GM23338 (cell line): ENCODE data around the gene EYS. TPM values are rescaled to one million over a fixed set of nuclear protein-coding genes. Genes with fewer than 3 reads are reported as not detected.

Experiments
- ATAC-seq: fragments of 200-7000 bp; cut with Tn5 transposase; 3 replicates; pipeline ENCODE4 v1.9.1; 2020
- DNase-seq: peaks from one replicate; pipeline ENCODE4 v3.0.0-alpha.2; 2015; ENCODE audit warnings: low spot score
- H2AFZ ChIP-seq: fragments of 200-600 bp; sonication (generic); 2 replicates; pipeline ENCODE4 v1.8.0; 2016; ENCODE audit warnings: antibody characterized with exemption, mild to moderate bottlenecking, moderate library complexity
- H3F3A ChIP-seq: fragments of 200-600 bp; sonication (generic); replicated peaks from 2 replicates; pipeline ENCODE4 v1.8.0; 2017; ENCODE audit warnings: antibody characterized with exemption, mixed run types, low read depth
- H3K27ac ChIP-seq: fragments of 200-600 bp; sonication (generic); 2 replicates; pipeline ENCODE4 v1.6.1; 2016; ENCODE audit warnings: low read depth
- H3K27me3 ChIP-seq: fragments of 200-600 bp; sonication (generic); 2 replicates; pipeline ENCODE4 v1.8.0; 2016; ENCODE audit warnings: mild to moderate bottlenecking, mixed run types, moderate library complexity; ENCODE audit not compliant: insufficient read depth
- H3K36me3 ChIP-seq: fragments of 200-600 bp; sonication (generic); 2 replicates; pipeline ENCODE4 v1.8.0; 2016; ENCODE audit warnings: mild to moderate bottlenecking; ENCODE audit not compliant: insufficient read depth
- H3K4me1 ChIP-seq: fragments of 200-600 bp; sonication (generic); 2 replicates; pipeline ENCODE4 v1.8.0; 2016; ENCODE audit warnings: mild to moderate bottlenecking, moderate library complexity; ENCODE audit not compliant: insufficient read depth
- H3K4me2 ChIP-seq: fragments of 200-600 bp; sonication (generic); 2 replicates; pipeline ENCODE4 v1.7.1; 2017; ENCODE audit warnings: mixed run types
- H3K4me3 ChIP-seq: fragments of 200-600 bp; sonication (generic); 2 replicates; pipeline ENCODE4 v1.6.1; 2016; ENCODE audit warnings: mixed run types
- H3K79me2 ChIP-seq: fragments of 200-600 bp; sonication (generic); replicated peaks from 2 replicates; pipeline ENCODE4 v1.8.0; 2017; ENCODE audit warnings: mild to moderate bottlenecking; ENCODE audit not compliant: insufficient read depth
- H3K9me2 ChIP-seq: fragments of 200-600 bp; sonication (generic); 2 replicates; pipeline ENCODE4 v1.8.0; 2017; ENCODE audit not compliant: insufficient read depth
- H4K20me1 ChIP-seq: fragments of 200-600 bp; sonication (generic); replicated peaks from 2 replicates; pipeline ENCODE4 v1.8.0; 2017; ENCODE audit warnings: mild to moderate bottlenecking; ENCODE audit not compliant: insufficient read depth
- H3K27ac Mint-ChIP-seq: 2 replicates; pipeline ENCODE4 v1.8.0; 2020; ENCODE audit warnings: inconsistent platforms, mild to moderate bottlenecking, moderate library complexity, mixed read lengths
- H3K27me3 Mint-ChIP-seq: 3 replicates; pipeline ENCODE4 v1.8.0; 2022; ENCODE audit warnings: low read depth, mild to moderate bottlenecking, moderate library complexity, mixed read lengths, inconsistent platforms; ENCODE audit not compliant: insufficient read depth, poor library complexity
- H3K36me3 Mint-ChIP-seq: 3 replicates; pipeline ENCODE4 v1.8.0; 2021; ENCODE audit warnings: low read depth, mild to moderate bottlenecking, inconsistent platforms, moderate library complexity, mixed read lengths
- H3K4me1 Mint-ChIP-seq: 3 replicates; pipeline ENCODE4 v1.8.0; 2020; ENCODE audit warnings: mild to moderate bottlenecking, inconsistent platforms, mixed read lengths
- H3K4me3 Mint-ChIP-seq: 3 replicates; pipeline ENCODE4 v1.8.0; 2021; ENCODE audit warnings: moderate library complexity, mild to moderate bottlenecking, inconsistent platforms, mixed read lengths
- H3K9me3 Mint-ChIP-seq: 3 replicates; pipeline ENCODE4 v1.8.0; 2020; ENCODE audit warnings: moderate library complexity, mild to moderate bottlenecking, inconsistent platforms, mixed read lengths
- CREB1 ChIP-seq: fragments of 250-450 bp; sonication (Bioruptor Pico); IDR thresholded peaks from 2 replicates; pipeline ENCODE4 v1.5.0; 2020; ENCODE audit warnings: low read depth, mild to moderate bottlenecking, moderate library complexity
- EZH2 ChIP-seq: fragments of 200-600 bp; sonication (generic); IDR thresholded peaks from one replicate; pipeline ENCODE4 v1.8.0; 2017; ENCODE audit warnings: antibody characterized with exemption, mild to moderate bottlenecking, low read depth; ENCODE audit not compliant: unreplicated experiment
- EZH2phosphoT487 ChIP-seq: fragments of 200-600 bp; sonication (generic); IDR thresholded peaks from one replicate; pipeline ENCODE4 v1.8.1; 2018; ENCODE audit warnings: antibody characterized with exemption; ENCODE audit not compliant: unreplicated experiment
- JUNB ChIP-seq: IDR thresholded peaks from one replicate; pipeline ENCODE4 v1.6.1; 2016; ENCODE audit warnings: antibody characterized with exemption; ENCODE audit not compliant: unreplicated experiment
- NANOG ChIP-seq: IDR thresholded peaks from 2 replicates; pipeline ENCODE4 v1.6.1; 2016; ENCODE audit warnings: antibody characterized with exemption, borderline replicate concordance
- POLR2AphosphoS5 ChIP-seq: IDR thresholded peaks from 2 replicates; pipeline ENCODE4 v1.6.1; 2016; ENCODE audit warnings: antibody characterized with exemption, low read depth
- STAT1 ChIP-seq: IDR thresholded peaks from one replicate; pipeline ENCODE4 v1.6.1; 2016; ENCODE audit warnings: antibody characterized with exemption; ENCODE audit not compliant: unreplicated experiment
- ZNF114 ChIP-seq: fragments of 250-450 bp; sonication (Bioruptor Pico); IDR thresholded peaks from 2 replicates; pipeline ENCODE4 v1.5.0; 2020; ENCODE audit warnings: mild to moderate bottlenecking, moderate library complexity
- ZNF331 ChIP-seq: fragments of 250-450 bp; sonication (Bioruptor Pico); IDR thresholded peaks from 2 replicates; pipeline ENCODE4 v1.5.0; 2020; ENCODE audit warnings: low read depth, mild to moderate bottlenecking, moderate library complexity
- polyA plus RNA-seq: library from polyadenylated mRNA; unstranded; fragments of >200 nt; fragmentation: Nextera tagmentation; extraction: Ambion mirVana; gene quantifications from 2 replicates; pipeline ENCODE4 v1.2.1, GENCODE V29; 2016
- total RNA-seq: library from RNA; depleted of rRNA; stranded (reverse); fragments of >200 nt; shearing (Covaris generic); gene quantifications from 2 replicates; pipeline ENCODE4 v1.2.3, GENCODE V29; 2014
- TF ChIP-seq, protein P1 (sequence below): fragments of 250-450 bp; sonication (Bioruptor Pico); IDR thresholded peaks from 2 replicates; pipeline ENCODE4 v1.5.0; 2020; ENCODE audit warnings: mild to moderate bottlenecking, moderate library complexity
- TF ChIP-seq, protein P2 (sequence below): IDR thresholded peaks from 2 replicates; pipeline ENCODE4 v1.6.1; 2016; ENCODE audit warnings: antibody characterized with exemption
- TF ChIP-seq, protein P3 (sequence below), 2 experiments: fragments of 200-600 bp in 1 of 2; sonication (generic) in 1 of 2; conservative IDR thresholded peaks; 2 replicates each; pipeline versions ENCODE4 v1.5.1 to v1.6.1; 2016 to 2017; ENCODE audit warnings: antibody characterized with exemption in 2 of 2, low read depth in 2 of 2, mild to moderate bottlenecking in 2 of 2, moderate library complexity in 1 of 2
- TF ChIP-seq, protein P4 (sequence below): IDR thresholded peaks from one replicate; pipeline ENCODE4 v1.6.1; 2018; ENCODE audit warnings: antibody characterized with exemption; ENCODE audit not compliant: unreplicated experiment

Gene EYS
- total and polyA plus RNA-seq, 2 experiments from 2014 or later, result 0.38 to 0.52 TPM

DNA sequence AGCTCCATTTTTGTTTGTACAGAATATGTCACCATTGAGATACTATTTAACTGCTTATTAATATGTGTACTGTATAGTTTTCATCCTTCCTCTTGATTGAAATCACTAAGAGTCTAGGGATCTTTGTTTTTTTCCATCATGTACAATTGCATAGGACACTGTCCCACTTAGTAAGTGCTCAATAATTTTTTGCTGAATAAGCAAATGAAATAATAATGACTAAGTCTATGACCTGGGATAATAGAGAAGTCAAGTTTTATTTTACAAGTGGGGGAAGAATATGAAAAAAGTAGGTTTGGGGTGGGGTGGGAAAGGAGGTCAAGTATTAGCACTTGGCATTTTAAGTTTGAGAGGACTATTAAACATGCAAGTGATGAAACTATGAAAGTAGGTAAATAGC lies 4.5 kb upstream of the EYS start:
- Histone ChIP-seq H3K27ac (no peak overlapping the region), H3K27me3 (no peaks in the 10 kb centered on the region), H2AFZ (no peak overlapping the region), H3K4me2 (no peak overlapping the region), H3K4me3 (no peak overlapping the region), H3K79me2 (no peaks in the 10 kb centered on the region), H4K20me1 (no peaks in the 10 kb centered on the region), H3K36me3 (no peaks in the 10 kb centered on the region), H3F3A (no peaks in the 10 kb centered on the region), H3K9me2 (0 out of 2 replicates have a peak, but pooled peaks cover 5% of the 10 kb centered on the region), H3K4me1 (0 out of 2 replicates have a peak, but pooled peaks cover 4% of the 10 kb centered on the region)
- no peak overlapping the region for H3K4me3 Mint-ChIP-seq
- peaks cover 16% of the 10 kb centered on the region; the same call in 2 of the 3 replicates for H3K9me3 Mint-ChIP-seq
- ATAC-seq (no peak), DNase-seq (no peak)
- peaks cover 3% of the 10 kb centered on the region; the same call in 1 of the 3 replicates for H3K4me1 Mint-ChIP-seq
- no peaks in the 10 kb centered on the region; the same call in 2 of the 3 replicates for H3K36me3 Mint-ChIP-seq
- TF ChIP-seq ZNF114 (CRISPR knock-in tag) (no peak), JUNB (no peak), NANOG (no peak), EZH2phosphoT487 (no peak), ZNF331 (CRISPR knock-in tag) (no peak), STAT1 (no peak), CREB1 (CRISPR knock-in tag) (no peak), POLR2AphosphoS5 (no peak), EZH2 (no peak)
- TF ChIP-seq, protein P1, sequence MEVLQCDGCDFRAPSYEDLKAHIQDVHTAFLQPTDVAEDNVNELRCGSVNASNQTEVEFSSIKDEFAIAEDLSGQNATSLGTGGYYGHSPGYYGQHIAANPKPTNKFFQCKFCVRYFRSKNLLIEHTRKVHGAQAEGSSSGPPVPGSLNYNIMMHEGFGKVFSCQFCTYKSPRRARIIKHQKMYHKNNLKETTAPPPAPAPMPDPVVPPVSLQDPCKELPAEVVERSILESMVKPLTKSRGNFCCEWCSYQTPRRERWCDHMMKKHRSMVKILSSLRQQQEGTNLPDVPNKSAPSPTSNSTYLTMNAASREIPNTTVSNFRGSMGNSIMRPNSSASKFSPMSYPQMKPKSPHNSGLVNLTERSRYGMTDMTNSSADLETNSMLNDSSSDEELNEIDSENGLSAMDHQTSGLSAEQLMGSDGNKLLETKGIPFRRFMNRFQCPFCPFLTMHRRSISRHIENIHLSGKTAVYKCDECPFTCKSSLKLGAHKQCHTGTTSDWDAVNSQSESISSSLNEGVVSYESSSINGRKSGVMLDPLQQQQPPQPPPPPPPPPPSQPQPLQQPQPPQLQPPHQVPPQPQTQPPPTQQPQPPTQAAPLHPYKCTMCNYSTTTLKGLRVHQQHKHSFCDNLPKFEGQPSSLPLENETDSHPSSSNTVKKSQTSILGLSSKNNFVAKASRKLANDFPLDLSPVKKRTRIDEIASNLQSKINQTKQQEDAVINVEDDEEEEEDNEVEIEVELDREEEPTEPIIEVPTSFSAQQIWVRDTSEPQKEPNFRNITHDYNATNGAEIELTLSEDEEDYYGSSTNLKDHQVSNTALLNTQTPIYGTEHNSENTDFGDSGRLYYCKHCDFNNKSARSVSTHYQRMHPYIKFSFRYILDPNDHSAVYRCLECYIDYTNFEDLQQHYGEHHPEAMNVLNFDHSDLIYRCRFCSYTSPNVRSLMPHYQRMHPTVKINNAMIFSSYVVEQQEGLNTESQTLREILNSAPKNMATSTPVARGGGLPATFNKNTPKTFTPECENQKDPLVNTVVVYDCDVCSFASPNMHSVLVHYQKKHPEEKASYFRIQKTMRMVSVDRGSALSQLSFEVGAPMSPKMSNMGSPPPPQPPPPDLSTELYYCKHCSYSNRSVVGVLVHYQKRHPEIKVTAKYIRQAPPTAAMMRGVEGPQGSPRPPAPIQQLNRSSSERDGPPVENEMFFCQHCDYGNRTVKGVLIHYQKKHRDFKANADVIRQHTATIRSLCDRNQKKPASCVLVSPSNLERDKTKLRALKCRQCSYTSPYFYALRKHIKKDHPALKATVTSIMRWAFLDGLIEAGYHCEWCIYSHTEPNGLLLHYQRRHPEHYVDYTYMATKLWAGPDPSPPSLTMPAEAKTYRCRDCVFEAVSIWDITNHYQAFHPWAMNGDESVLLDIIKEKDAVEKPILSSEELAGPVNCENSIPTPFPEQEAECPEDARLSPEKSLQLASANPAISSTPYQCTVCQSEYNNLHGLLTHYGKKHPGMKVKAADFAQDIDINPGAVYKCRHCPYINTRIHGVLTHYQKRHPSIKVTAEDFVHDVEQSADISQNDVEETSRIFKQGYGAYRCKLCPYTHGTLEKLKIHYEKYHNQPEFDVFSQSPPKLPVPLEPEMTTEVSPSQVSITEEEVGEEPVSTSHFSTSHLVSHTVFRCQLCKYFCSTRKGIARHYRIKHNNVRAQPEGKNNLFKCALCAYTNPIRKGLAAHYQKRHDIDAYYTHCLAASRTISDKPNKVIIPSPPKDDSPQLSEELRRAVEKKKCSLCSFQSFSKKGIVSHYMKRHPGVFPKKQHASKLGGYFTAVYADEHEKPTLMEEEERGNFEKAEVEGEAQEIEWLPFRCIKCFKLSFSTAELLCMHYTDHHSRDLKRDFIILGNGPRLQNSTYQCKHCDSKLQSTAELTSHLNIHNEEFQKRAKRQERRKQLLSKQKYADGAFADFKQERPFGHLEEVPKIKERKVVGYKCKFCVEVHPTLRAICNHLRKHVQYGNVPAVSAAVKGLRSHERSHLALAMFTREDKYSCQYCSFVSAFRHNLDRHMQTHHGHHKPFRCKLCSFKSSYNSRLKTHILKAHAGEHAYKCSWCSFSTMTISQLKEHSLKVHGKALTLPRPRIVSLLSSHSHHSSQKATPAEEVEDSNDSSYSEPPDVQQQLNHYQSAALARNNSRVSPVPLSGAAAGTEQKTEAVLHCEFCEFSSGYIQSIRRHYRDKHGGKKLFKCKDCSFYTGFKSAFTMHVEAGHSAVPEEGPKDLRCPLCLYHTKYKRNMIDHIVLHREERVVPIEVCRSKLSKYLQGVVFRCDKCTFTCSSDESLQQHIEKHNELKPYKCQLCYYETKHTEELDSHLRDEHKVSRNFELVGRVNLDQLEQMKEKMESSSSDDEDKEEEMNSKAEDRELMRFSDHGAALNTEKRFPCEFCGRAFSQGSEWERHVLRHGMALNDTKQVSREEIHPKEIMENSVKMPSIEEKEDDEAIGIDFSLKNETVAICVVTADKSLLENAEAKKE (CRISPR knock-in tag), result no peak
- TF ChIP-seq, protein P2, sequence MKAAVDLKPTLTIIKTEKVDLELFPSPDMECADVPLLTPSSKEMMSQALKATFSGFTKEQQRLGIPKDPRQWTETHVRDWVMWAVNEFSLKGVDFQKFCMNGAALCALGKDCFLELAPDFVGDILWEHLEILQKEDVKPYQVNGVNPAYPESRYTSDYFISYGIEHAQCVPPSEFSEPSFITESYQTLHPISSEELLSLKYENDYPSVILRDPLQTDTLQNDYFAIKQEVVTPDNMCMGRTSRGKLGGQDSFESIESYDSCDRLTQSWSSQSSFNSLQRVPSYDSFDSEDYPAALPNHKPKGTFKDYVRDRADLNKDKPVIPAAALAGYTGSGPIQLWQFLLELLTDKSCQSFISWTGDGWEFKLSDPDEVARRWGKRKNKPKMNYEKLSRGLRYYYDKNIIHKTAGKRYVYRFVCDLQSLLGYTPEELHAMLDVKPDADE, result no peak
- TF ChIP-seq, protein P3, sequence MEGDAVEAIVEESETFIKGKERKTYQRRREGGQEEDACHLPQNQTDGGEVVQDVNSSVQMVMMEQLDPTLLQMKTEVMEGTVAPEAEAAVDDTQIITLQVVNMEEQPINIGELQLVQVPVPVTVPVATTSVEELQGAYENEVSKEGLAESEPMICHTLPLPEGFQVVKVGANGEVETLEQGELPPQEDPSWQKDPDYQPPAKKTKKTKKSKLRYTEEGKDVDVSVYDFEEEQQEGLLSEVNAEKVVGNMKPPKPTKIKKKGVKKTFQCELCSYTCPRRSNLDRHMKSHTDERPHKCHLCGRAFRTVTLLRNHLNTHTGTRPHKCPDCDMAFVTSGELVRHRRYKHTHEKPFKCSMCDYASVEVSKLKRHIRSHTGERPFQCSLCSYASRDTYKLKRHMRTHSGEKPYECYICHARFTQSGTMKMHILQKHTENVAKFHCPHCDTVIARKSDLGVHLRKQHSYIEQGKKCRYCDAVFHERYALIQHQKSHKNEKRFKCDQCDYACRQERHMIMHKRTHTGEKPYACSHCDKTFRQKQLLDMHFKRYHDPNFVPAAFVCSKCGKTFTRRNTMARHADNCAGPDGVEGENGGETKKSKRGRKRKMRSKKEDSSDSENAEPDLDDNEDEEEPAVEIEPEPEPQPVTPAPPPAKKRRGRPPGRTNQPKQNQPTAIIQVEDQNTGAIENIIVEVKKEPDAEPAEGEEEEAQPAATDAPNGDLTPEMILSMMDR (conservative IDR thresholded peaks at IDR 0.05; ENCODE audit: low read depth in 2 of 2), result no peak
- TF ChIP-seq, protein P4, sequence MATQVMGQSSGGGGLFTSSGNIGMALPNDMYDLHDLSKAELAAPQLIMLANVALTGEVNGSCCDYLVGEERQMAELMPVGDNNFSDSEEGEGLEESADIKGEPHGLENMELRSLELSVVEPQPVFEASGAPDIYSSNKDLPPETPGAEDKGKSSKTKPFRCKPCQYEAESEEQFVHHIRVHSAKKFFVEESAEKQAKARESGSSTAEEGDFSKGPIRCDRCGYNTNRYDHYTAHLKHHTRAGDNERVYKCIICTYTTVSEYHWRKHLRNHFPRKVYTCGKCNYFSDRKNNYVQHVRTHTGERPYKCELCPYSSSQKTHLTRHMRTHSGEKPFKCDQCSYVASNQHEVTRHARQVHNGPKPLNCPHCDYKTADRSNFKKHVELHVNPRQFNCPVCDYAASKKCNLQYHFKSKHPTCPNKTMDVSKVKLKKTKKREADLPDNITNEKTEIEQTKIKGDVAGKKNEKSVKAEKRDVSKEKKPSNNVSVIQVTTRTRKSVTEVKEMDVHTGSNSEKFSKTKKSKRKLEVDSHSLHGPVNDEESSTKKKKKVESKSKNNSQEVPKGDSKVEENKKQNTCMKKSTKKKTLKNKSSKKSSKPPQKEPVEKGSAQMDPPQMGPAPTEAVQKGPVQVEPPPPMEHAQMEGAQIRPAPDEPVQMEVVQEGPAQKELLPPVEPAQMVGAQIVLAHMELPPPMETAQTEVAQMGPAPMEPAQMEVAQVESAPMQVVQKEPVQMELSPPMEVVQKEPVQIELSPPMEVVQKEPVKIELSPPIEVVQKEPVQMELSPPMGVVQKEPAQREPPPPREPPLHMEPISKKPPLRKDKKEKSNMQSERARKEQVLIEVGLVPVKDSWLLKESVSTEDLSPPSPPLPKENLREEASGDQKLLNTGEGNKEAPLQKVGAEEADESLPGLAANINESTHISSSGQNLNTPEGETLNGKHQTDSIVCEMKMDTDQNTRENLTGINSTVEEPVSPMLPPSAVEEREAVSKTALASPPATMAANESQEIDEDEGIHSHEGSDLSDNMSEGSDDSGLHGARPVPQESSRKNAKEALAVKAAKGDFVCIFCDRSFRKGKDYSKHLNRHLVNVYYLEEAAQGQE, result no peak
- no peaks in the 10 kb centered on the region for H3K27me3 Mint-ChIP-seq
- no peak overlapping the region for H3K27ac Mint-ChIP-seq
